Hematopoietic multipotent progenitor cell treated with erythropoietin and hydrocortisone succinate and interleukin-3 and kit ligand, for 15 days (in vitro differentiated cells): ENCODE data around the gene GRAMD1B.

Source experiments
- DNase-seq: peaks from one replicate; pipeline ENCODE4 v3.0.0-alpha.2; 2015; ENCODE audit warnings: low spot score

GRAMD1B gene

GRCh38 chr11:123429913-123430720 lies at the start of gene GRAMD1B:
Gene GRAMD1B, plus strand, starts transcription at chr11:123430269. Its CDS starts 524 bp downstream, at chr11:123430793.
- DNase-seq = no peak

- DNase-seq = no peak
These were observed 48.9 kb upstream of the GRAMD1B start for GRCh38 chr11:123381149-123381548.

- no peak for DNase-seq
These were observed 48.1 kb upstream of the GRAMD1B start for GRCh38 chr11:123381817-123382554.

- DNase-seq = no peak
These were observed 47.5 kb upstream of the GRAMD1B start for GRCh38 chr11:123382555-123383074.

- no peak for DNase-seq
These were observed 46.0 kb upstream of the GRAMD1B start for GRCh38 chr11:123384116-123384515.

- DNase-seq = no peak
These were observed 43.1 kb upstream of the GRAMD1B start for GRCh38 chr11:123386796-123387510.

- no peak for DNase-seq
These were observed 41.4 kb upstream of the GRAMD1B start for GRCh38 chr11:123388640-123389039.

- DNase-seq = no peak
These were observed 39.9 kb upstream of the GRAMD1B start for GRCh38 chr11:123390146-123390545.

GRCh38 chr11:123391646-123392348 lies 38.3 kb upstream of the GRAMD1B start:
- no peak for DNase-seq

GRCh38 chr11:123392431-123392830 lies 37.6 kb upstream of the GRAMD1B start:
- no peak for DNase-seq

- no peak for DNase-seq
These were observed 37.2 kb upstream of the GRAMD1B start for GRCh38 chr11:123392844-123393243.

GRCh38 chr11:123393312-123393927 lies 36.6 kb upstream of the GRAMD1B start:
- DNase-seq = no peak

GRCh38 chr11:123404676-123405075 lies 25.4 kb upstream of the GRAMD1B start:
- no peak for DNase-seq

- no peak for DNase-seq
These were observed 24.9 kb upstream of the GRAMD1B start for GRCh38 chr11:123405123-123405592.

- DNase-seq = no peak
These were observed 23.5 kb upstream of the GRAMD1B start for GRCh38 chr11:123406441-123407129.

GRCh38 chr11:123407130-123407995 lies 22.7 kb upstream of the GRAMD1B start:
- DNase-seq = no peak

- DNase-seq = no peak
These were observed 22.0 kb upstream of the GRAMD1B start for GRCh38 chr11:123407996-123408597.

- no peak for DNase-seq
These were observed 21.2 kb upstream of the GRAMD1B start for GRCh38 chr11:123408619-123409455.
